GM08714 (cell line): Measurements from ENCODE around the gene FAM124B.

Experiments used
- H3K4me3 ChIP-seq: fragments of 200-500 bp; sonication (Bioruptor generic); 2 replicates; pipeline ENCODE4 v1.5.1; 2014; ENCODE audit warnings: mild to moderate bottlenecking, low read length, inconsistent platforms
- ZNF274 ChIP-seq: IDR thresholded peaks from 2 replicates; pipeline ENCODE4 v1.6.1; 2012; ENCODE audit warnings: mild to moderate bottlenecking, low read depth, low read length

Gene FAM124B

GRCh38 chr2:224354632-224355211 is 47.2 kb downstream of the FAM124B start:
- no peak for TF ChIP-seq ZNF274
- H3K4me3 ChIP-seq = no peak overlapping the region

- no peak for TF ChIP-seq ZNF274
- no peak overlapping the region for H3K4me3 ChIP-seq
These were observed 51.2 kb downstream of the FAM124B start for GRCh38 chr2:224350703-224351102.

DNA sequence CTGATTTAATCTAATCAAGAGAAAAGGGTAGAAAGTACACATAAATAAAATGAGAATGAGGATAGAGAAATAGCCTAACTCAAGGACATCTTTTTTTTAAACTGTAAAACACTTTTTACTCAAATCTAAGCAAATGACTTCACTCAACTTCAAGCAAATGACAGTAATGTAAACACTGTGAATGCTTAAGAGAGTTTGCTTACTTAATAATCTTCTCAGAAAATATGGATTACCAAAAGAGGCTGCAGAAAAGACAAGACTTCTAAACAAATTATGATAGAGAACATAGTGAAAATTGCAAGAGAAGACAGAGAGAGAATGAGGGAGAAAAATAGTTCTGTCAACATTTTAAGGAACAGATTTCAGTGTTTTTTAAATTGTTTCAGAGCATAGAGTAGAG is 52.5 kb downstream of the FAM124B start:
- TF ChIP-seq ZNF274 = no peak
- no peak overlapping the region for H3K4me3 ChIP-seq

GRCh38 chr2:224347176-224348051 is 54.5 kb downstream of the FAM124B start:
- H3K4me3 ChIP-seq = no peak overlapping the region
- TF ChIP-seq ZNF274 = no peak

DNA sequence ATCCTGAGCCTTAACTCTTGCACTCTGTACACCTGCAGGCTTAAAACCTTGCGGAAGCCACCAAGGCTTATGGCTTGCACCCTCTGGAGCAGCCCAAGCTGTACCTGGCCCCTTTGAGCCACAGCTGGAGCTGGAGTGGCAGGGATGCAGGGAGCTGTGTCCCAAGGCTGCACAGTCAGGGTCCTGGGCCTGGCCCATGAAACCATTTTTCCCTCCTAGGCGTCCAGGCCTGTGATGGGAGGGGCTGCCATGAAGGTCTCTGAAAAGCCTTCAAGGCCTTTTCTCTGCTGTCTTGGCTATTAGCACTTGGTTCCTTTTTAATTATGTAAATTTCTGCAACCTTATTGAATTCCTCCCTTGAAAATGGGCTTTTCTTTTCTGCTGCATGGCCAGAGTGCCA is 56.4 kb downstream of the FAM124B start:
- TF ChIP-seq ZNF274 = no peak
- no peak overlapping the region for H3K4me3 ChIP-seq

GRCh38 chr2:224343226-224343625 is 58.7 kb downstream of the FAM124B start:
- no peak for TF ChIP-seq ZNF274
- H3K4me3 ChIP-seq = no peak overlapping the region

- no peak overlapping the region for H3K4me3 ChIP-seq
- no peak for TF ChIP-seq ZNF274
These were observed 65.9 kb downstream of the FAM124B start for GRCh38 chr2:224335991-224336390.

GRCh38 chr2:224334726-224335125 is 67.2 kb downstream of the FAM124B start:
- TF ChIP-seq ZNF274 = no peak
- H3K4me3 ChIP-seq = no peak overlapping the region

DNA sequence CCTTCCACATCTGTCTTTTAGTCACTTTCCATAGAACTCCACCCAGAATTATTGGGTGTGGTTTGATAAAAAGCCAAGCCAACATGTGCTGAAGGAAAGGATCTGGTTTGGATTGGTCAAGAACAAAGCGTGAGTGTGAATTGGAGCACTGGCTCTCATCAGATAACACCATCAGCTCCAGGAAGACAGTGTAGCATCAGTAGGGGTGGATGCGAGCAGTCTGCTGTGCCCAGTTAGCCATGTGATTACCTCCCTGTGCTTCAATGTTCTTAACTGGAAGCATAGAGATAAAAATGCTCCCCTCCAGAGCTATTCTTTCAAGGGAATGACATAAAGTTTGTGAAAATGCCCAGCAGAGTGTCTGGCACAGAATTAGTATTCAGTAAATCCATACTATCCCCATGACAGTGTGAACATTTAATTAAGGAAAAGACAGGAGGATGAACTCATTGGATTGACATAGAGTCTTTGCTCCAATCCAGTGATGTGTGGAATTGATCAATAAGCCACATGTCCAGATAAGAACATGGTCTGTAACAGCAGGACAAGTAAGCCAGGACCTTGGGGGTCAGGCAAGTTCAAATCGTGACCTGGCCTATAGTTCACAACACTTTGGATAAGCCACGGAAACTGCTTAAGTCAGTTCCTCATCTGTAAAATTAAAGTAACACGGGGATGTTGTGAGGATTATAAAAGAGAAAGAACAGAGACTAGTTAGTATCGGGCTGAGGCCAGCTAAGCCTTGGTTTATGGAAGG is 68.0 kb downstream of the FAM124B start:
- no peak for TF ChIP-seq ZNF274

GRCh38 chr2:224331698-224332097 is 70.2 kb downstream of the FAM124B start:
- TF ChIP-seq ZNF274 = no peak
- H3K4me3 ChIP-seq = no peak overlapping the region

More for the DNA sequence above, 68.0 kb downstream of the FAM124B start:
- H3K4me3 ChIP-seq = no peak overlapping the region

GRCh38 chr2:224328798-224329197 is 73.1 kb downstream of the FAM124B start:
- H3K4me3 ChIP-seq = no peak overlapping the region
- no peak for TF ChIP-seq ZNF274
